Measurements from ENCODE around the gene PDZD7.

GRCh38 chr10:101028446-101029337 is 2.2 kb downstream of the PDZD7 start:
- no peak for TF ChIP-seq CTCF (IDR thresholded peaks at IDR 0.05 in 2 of 3, conservative IDR thresholded peaks at IDR 0.05 in 1 of 3; ENCODE audit: borderline replicate concordance in 1 of 3, insufficient read depth in 1 of 3, low read depth in 2 of 3, low read length in 2 of 3)
- TF ChIP-seq POLR2AphosphoS5 (IDR thresholded peaks at IDR 0.05; ENCODE audit: low read depth, low read length) = no peak
- TF ChIP-seq POLR2A (IDR thresholded peaks at IDR 0.05; ENCODE audit: borderline replicate concordance, extremely low read depth, insufficient read depth, insufficient read length) = no peak
- no peak for TF ChIP-seq EZH2phosphoT487 (IDR thresholded peaks at IDR 0.05; ENCODE audit: borderline replicate concordance)
- TF ChIP-seq ZBTB33 (IDR thresholded peaks at IDR 0.05; ENCODE audit: extremely low read depth, insufficient replicate concordance, low read length) = no peak
- no peak for TF ChIP-seq ZNF274 (IDR thresholded peaks at IDR 0.05; ENCODE audit: low read depth, low read length)
- no peak for TF ChIP-seq YY1 (IDR thresholded peaks at IDR 0.05; ENCODE audit: extremely low read depth, insufficient replicate concordance, low read depth, low read length)
- TF ChIP-seq CEBPB (IDR thresholded peaks at IDR 0.05; ENCODE audit: low read depth) = no peak
- no peak for TF ChIP-seq REST (IDR thresholded peaks at IDR 0.05; ENCODE audit: low read depth)
- no peak for TF ChIP-seq SRF (IDR thresholded peaks at IDR 0.05; ENCODE audit: low read depth)
- TF ChIP-seq RAD21 (IDR thresholded peaks at IDR 0.05; ENCODE audit: low read depth) = no peak
